ENCODE results near the gene SRRM1. TPM values are rescaled to one million over a fixed set of nuclear protein-coding genes. Genes with fewer than 3 reads are reported as not detected.
"Not testable (repeated sequence)": the region's sequence is repeated elsewhere in the genome, so short reads cannot be mapped to it uniquely, and the experiment has no call there.

SRRM1 gene
- total and polyA plus RNA-seq, 2 of the 8 experiments (the other 6 are each of a cell fraction or from before 2014, with no cell fraction given): 77.1 to 255 TPM

DNA sequence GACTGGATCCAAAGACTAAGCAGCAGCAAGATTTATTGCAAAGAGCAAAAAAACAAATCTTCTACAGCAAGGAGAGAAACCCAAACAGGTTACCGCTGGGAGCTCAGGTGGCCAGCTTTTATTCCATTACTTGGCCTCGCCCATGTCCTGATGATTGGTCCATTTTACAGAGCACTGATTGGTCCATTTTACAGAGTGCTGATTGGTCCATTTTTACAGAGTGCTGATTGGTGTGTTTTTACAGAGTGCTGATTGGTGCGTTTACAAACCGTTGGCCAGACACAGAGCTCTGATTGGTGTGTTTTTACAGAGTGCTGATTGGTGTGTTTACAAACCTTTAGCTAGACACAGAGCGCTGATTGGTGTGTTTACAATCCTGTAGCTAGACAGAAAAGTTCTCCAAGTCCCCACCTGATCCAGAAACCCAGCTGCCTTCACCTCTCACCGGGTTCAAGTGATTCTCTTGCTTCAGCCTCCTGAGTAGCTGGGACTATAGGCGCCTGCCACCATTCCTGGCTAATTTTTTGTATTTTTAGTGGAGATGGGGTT, 54.4 kb downstream of the SRRM1 start:
- not testable (repeated sequence) for H3K14ac ChIP-seq (ENCODE audit: insufficient read length); H3K27ac ChIP-seq (ENCODE audit: low read depth, low read length); H3K79me1 ChIP-seq (ENCODE audit: low read depth, low read length); H3K9ac ChIP-seq (replicated peaks in 1 of 4; ENCODE audit: extremely low read depth in 1 of 4, low read depth in 3 of 4, low read length in 3 of 4); H3K9me3 ChIP-seq (ENCODE audit: insufficient read depth in 2 of 2, low read depth in 1 of 2, low read length in 1 of 2); FAIRE-seq; H2BK20ac ChIP-seq (ENCODE audit: low read length); H4K20me1 ChIP-seq (replicated peaks in 1 of 2; ENCODE audit: control insufficient read depth in 1 of 2, insufficient read depth in 2 of 2, low read length in 2 of 2); H3K4me2 ChIP-seq (ENCODE audit: insufficient read depth in 1 of 2, low read depth in 2 of 2, low read length in 2 of 2); H3K23me2 ChIP-seq (ENCODE audit: low read depth, low read length); H3K4me3 ChIP-seq (ENCODE audit: extremely low read depth in 1 of 4, insufficient read depth in 2 of 4, low read depth in 3 of 4, low read length in 4 of 4); H2AFZ ChIP-seq (ENCODE audit: low read length); H3K4ac ChIP-seq (replicated peaks; ENCODE audit: insufficient read length, low read depth, low read length); DNase-seq (ENCODE audit: low read depth in 1 of 2, low spot score in 2 of 2); H4K91ac ChIP-seq (replicated peaks; ENCODE audit: insufficient read length, low read length); H3K79me2 ChIP-seq (ENCODE audit: control insufficient read depth in 1 of 2, insufficient read depth in 2 of 2, low read length in 2 of 2); H3K56ac ChIP-seq (replicated peaks; ENCODE audit: insufficient read length, low read depth, low read length); H2BK12ac ChIP-seq (ENCODE audit: low read depth, low read length); H4K5ac ChIP-seq (ENCODE audit: insufficient read length, low read depth, low read length); H2BK120ac ChIP-seq (replicated peaks; ENCODE audit: low read depth, low read length); H3K36me3 ChIP-seq (ENCODE audit: control insufficient read depth in 2 of 4, insufficient read depth in 4 of 4, low read length in 3 of 4); H3K18ac ChIP-seq (ENCODE audit: extremely low read depth, low read length); H3K23ac ChIP-seq (ENCODE audit: insufficient read length); H2AK5ac ChIP-seq (ENCODE audit: low read depth, low read length); H3K27me3 ChIP-seq (replicated peaks in 1 of 4; ENCODE audit: control insufficient read depth in 3 of 4, extremely low read depth in 1 of 4, insufficient read depth in 3 of 4, low read length in 3 of 4); H2BK5ac ChIP-seq (ENCODE audit: low read depth, low read length); H4K8ac ChIP-seq (ENCODE audit: extremely low read depth, insufficient read depth, low read length); H2BK15ac ChIP-seq (ENCODE audit: low read length)
- ChIA-PET CTCF (ENCODE audit: partially characterized antibody) (interaction anchor here (0.8 to 6.9 kb wide), 8 partner anchors 9 to 285 kb away, joined by 3 to 40 read pairs (median 6); no protein-coding TSS in a partner anchor), POLR2A (ENCODE audit: partially characterized antibody) (interaction anchor here (1.3 to 3.9 kb wide), 3 partner anchors 16 to 48 kb away, joined by 4 to 17 read pairs (median 5); partner anchors contain the start of gene CLIC4)
- WGBS, 2 experiments (ENCODE audit: extremely low coverage in 1 of 2, insufficient coverage in 1 of 2, insufficient read length in 1 of 2, insufficient replicate concordance in 2 of 2, low coverage in 1 of 2, low lambda C conversion rate in 2 of 2, missing lambda C conversion rate in 1 of 2): 91% methylated on average over 7 of the region's 7 CpGs; no CpG with 5 or more reads in 1 of the 2 experiments
- peaks cover 0 to 11% (median 5%) of the 10 kb centered on the region in 4 experiments; a peak in 4 of 7 replicates for H3K4me1 ChIP-seq (replicated peaks in 1 of 4; ENCODE audit: control insufficient read depth in 3 of 4, insufficient read depth in 4 of 4, low read length in 3 of 4)

DNA sequence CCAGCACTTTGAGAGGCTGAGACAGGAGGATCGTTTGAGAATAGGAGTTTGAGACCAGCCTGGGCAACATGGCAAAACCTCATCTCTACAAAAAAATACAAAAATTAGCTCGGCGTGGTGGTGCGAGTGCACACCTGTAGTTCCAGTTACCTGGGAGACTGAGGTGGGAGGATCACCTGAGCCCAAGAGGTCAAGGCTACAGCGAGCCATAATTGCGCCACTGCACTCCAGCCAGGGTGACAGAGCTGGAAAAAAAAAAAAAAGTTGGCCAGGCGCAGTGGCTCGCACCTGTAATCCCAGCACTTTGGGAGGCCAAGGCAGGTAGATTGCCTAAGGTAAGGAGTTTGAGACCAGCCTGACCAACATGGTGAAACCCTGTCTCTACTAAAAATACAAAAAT, 55.2 kb downstream of the SRRM1 start:
- CTCF ChIA-PET (ENCODE audit: partially characterized antibody): interaction anchor here (0.6 to 6.9 kb wide), 6 partner anchors 10 to 149 kb away, joined by 3 to 40 read pairs (median 11); no protein-coding TSS in a partner anchor
- not testable (repeated sequence) for H2BK20ac ChIP-seq (ENCODE audit: low read length); H3K4me2 ChIP-seq (ENCODE audit: insufficient read depth in 1 of 2, low read depth in 2 of 2, low read length in 2 of 2); H3K9me3 ChIP-seq (ENCODE audit: insufficient read depth in 2 of 2, low read depth in 1 of 2, low read length in 1 of 2); H3K36me3 ChIP-seq (ENCODE audit: control insufficient read depth in 2 of 4, insufficient read depth in 4 of 4, low read length in 3 of 4); H2BK5ac ChIP-seq (ENCODE audit: low read depth, low read length); H3K79me1 ChIP-seq (ENCODE audit: low read depth, low read length); H4K20me1 ChIP-seq (replicated peaks in 1 of 2; ENCODE audit: control insufficient read depth in 1 of 2, insufficient read depth in 2 of 2, low read length in 2 of 2); H2BK120ac ChIP-seq (replicated peaks; ENCODE audit: low read depth, low read length); H2BK15ac ChIP-seq (ENCODE audit: low read length); H3K27ac ChIP-seq (ENCODE audit: low read depth, low read length); FAIRE-seq; H3K56ac ChIP-seq (replicated peaks; ENCODE audit: insufficient read length, low read depth, low read length); H4K5ac ChIP-seq (ENCODE audit: insufficient read length, low read depth, low read length); H4K8ac ChIP-seq (ENCODE audit: extremely low read depth, insufficient read depth, low read length); H3K23ac ChIP-seq (ENCODE audit: insufficient read length); H3K9ac ChIP-seq (replicated peaks in 1 of 4; ENCODE audit: extremely low read depth in 1 of 4, low read depth in 3 of 4, low read length in 3 of 4); H3K23me2 ChIP-seq (ENCODE audit: low read depth, low read length); H2AK5ac ChIP-seq (ENCODE audit: low read depth, low read length); H3K18ac ChIP-seq (ENCODE audit: extremely low read depth, low read length); H3K79me2 ChIP-seq (ENCODE audit: control insufficient read depth in 1 of 2, insufficient read depth in 2 of 2, low read length in 2 of 2); H4K91ac ChIP-seq (replicated peaks; ENCODE audit: insufficient read length, low read length); DNase-seq (ENCODE audit: low read depth in 1 of 2, low spot score in 2 of 2); H2BK12ac ChIP-seq (ENCODE audit: low read depth, low read length); H3K4me3 ChIP-seq (ENCODE audit: extremely low read depth in 1 of 4, insufficient read depth in 2 of 4, low read depth in 3 of 4, low read length in 4 of 4); H2AFZ ChIP-seq (ENCODE audit: low read length); H3K27me3 ChIP-seq (replicated peaks in 1 of 4; ENCODE audit: control insufficient read depth in 3 of 4, extremely low read depth in 1 of 4, insufficient read depth in 3 of 4, low read length in 3 of 4); H3K14ac ChIP-seq (ENCODE audit: insufficient read length); H3K4ac ChIP-seq (replicated peaks; ENCODE audit: insufficient read length, low read depth, low read length)
- 97% methylated on average over 7 of the region's 8 CpGs; no CpG with 5 or more reads in 1 of the 2 experiments for WGBS, 2 experiments (ENCODE audit: extremely low coverage in 1 of 2, insufficient coverage in 1 of 2, insufficient read length in 1 of 2, insufficient replicate concordance in 2 of 2, low coverage in 1 of 2, low lambda C conversion rate in 2 of 2, missing lambda C conversion rate in 1 of 2)
- POLR2A ChIA-PET (ENCODE audit: partially characterized antibody): interaction anchor here (1.0 to 3.9 kb wide), 4 partner anchors 17 to 48 kb away, joined by 3 to 17 read pairs (median 4); partner anchors contain the start of gene CLIC4
- peaks cover 0 to 11% (median 7%) of the 10 kb centered on the region in 4 experiments; a peak in 4 of 7 replicates for H3K4me1 ChIP-seq (replicated peaks in 1 of 4; ENCODE audit: control insufficient read depth in 3 of 4, insufficient read depth in 4 of 4, low read length in 3 of 4)

Measured in H1 (cell line).